Calu3 (cell line): Measurements from ENCODE around the gene SNAP25. TPM values are rescaled to one million over a fixed set of nuclear protein-coding genes. Genes with fewer than 3 reads are reported as not detected.

Experiments
- Bru-seq: library from RNA; stranded (reverse); fragments of 400-500 nt; gene quantifications from one replicate; lab custom pipeline; 2021; lab: Mats Ljungman, UMichigan
- BruChase-seq, 2 experiments: library from RNA; stranded (reverse); fragments of 400-500 nt; gene quantifications; one replicate each; lab custom pipeline; 2021; lab: Mats Ljungman, UMichigan
- BruUV-seq: library from RNA; stranded (reverse); fragments of 400-500 nt; replicated peaks from 2 replicates; lab custom pipeline; 2021; lab: Mats Ljungman, UMichigan
- CTCF ChIA-PET: fragments of 300-600 bp; sonication (Branson Sonifier 250); formaldehyde crosslinking; loops from one replicate; lab custom pipeline; 2022; ENCODE audit warnings: antibody characterized with exemption; lab: Charles Lee
- DNase-seq: peaks from one replicate; pipeline ENCODE4 v3.0.0; 2022
- H3K27ac Mint-ChIP-seq: one replicate; pipeline ENCODE4 v1.8.0; 2022; ENCODE audit warnings: mixed read lengths; ENCODE audit not compliant: unreplicated experiment
- H3K27me3 Mint-ChIP-seq: one replicate; pipeline ENCODE4 v1.8.0; 2022; ENCODE audit warnings: mixed read lengths; ENCODE audit not compliant: unreplicated experiment
- H3K36me3 Mint-ChIP-seq: one replicate; pipeline ENCODE4 v1.8.0; 2022; ENCODE audit warnings: mild to moderate bottlenecking, moderate library complexity, mixed read lengths; ENCODE audit not compliant: insufficient read depth, unreplicated experiment
- H3K4me1 Mint-ChIP-seq: one replicate; pipeline ENCODE4 v1.8.0; 2022; ENCODE audit warnings: mild to moderate bottlenecking, low read depth, mixed read lengths; ENCODE audit not compliant: unreplicated experiment
- H3K4me3 Mint-ChIP-seq: one replicate; pipeline ENCODE4 v1.8.0; 2022; ENCODE audit warnings: mild to moderate bottlenecking, low read depth, moderate library complexity, mixed read lengths; ENCODE audit not compliant: unreplicated experiment
- H3K9me3 Mint-ChIP-seq: one replicate; pipeline ENCODE4 v1.8.0; 2022; ENCODE audit warnings: low read depth, mixed read lengths; ENCODE audit not compliant: unreplicated experiment
- intact Hi-C: fragments of 100-400 bp; cut with micrococcal nuclease; formaldehyde crosslinking; loops from one replicate; pipeline ENCODE4 v1.10.0; 2022; ENCODE audit not compliant: unreplicated experiment
- long read RNA-seq: library from polyadenylated mRNA; stranded (forward); transcript quantifications from one replicate; pipeline ENCODE4 v2.0.0, GENCODE V29; 2022
- total RNA-seq: library from RNA; stranded (reverse); gene quantifications from 2 replicates; pipeline ENCODE4 v1.2.3, GENCODE V29; 2022
- TF ChIP-seq, protein P1 (sequence below): fragments of 200-600 bp; IDR thresholded peaks from one replicate; pipeline ENCODE4 v1.8.0; 2022; ENCODE audit warnings: antibody characterized with exemption; ENCODE audit not compliant: unreplicated experiment

Gene SNAP25
- total RNA-seq (0.73 and 0.83 TPM in 2 replicates), Bru-seq, nascent RNA (percentile 29 among the genes with signal in this experiment), BruChase-seq, experiment 1, labeled RNA remaining after a 6-hour chase (percentile 17 among the genes with signal in this experiment), BruChase-seq, experiment 2, labeled RNA remaining after a 2-hour chase (percentile 20 among the genes with signal in this experiment)
- long read RNA-seq, partial matches to known transcripts: 0 of 3 reads
- long read RNA-seq, other reads (novel, unspliced or antisense): 0 of 3 reads

DNA sequence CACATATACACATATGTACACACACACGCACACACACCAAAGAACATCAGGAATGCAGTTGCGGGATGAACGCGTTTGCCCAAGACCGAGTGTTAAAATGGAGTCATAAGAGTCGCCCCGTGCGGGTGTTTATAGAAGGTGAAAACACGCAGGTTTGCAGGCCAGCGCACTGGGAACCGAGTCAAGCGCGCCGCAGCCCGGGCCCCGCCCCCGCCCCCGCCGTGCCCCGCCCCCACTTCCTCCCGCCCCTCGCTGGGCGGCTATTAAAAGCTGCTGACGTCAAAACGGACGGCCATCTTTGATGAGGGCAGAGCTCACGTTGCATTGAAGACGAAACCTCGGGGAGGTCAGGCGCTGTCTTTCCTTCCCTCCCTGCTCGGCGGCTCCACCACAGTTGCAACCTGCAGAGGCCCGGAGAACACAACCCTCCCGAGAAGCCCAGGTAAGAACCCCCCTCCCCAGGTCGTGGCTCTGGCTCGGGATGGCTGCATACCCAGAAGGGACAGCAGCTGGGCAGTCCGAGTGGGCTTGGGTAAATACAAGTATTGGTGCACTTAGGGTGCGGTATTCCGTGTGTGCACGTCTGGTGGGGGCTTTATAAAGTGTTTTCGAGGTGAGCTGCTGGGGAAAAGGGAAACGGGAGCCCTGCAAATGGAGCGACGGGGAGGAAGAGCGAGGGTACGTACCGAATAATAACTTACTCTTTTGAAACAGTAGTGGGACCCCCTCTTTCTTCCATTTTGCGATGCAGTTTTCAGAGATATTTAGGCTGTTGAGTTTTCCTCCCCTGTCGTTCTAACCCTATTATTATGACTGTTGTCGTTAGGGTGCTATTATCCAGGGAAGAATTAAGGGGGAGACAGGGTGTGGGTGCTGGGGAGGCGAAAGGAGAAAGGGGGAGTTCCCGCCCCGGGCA is at the start of gene SNAP25:
Gene SNAP25 (plus strand): TSS at position 295 of the 916 bp plus-strand sequence. CDS start 56,662 bp downstream, outside the sequence.
- Mint-ChIP-seq H3K27me3 (peaks cover 49% of the 10 kb centered on the region), H3K27ac (peak within 1 kb of the TSS; percentile 23), H3K4me3 (peak within 1 kb of the TSS; percentile 71), H3K36me3 (peaks cover 11% of the 10 kb centered on the region), H3K9me3 (no peaks in the 10 kb centered on the region), H3K4me1 (peaks cover 8% of the 10 kb centered on the region)
- intact Hi-C loops: loop anchor here (10.0 kb wide), 1 partner anchor 196 kb away; no protein-coding TSS in a partner anchor
- BruUV-seq: no TSS peak
- TF ChIP-seq, protein P1, sequence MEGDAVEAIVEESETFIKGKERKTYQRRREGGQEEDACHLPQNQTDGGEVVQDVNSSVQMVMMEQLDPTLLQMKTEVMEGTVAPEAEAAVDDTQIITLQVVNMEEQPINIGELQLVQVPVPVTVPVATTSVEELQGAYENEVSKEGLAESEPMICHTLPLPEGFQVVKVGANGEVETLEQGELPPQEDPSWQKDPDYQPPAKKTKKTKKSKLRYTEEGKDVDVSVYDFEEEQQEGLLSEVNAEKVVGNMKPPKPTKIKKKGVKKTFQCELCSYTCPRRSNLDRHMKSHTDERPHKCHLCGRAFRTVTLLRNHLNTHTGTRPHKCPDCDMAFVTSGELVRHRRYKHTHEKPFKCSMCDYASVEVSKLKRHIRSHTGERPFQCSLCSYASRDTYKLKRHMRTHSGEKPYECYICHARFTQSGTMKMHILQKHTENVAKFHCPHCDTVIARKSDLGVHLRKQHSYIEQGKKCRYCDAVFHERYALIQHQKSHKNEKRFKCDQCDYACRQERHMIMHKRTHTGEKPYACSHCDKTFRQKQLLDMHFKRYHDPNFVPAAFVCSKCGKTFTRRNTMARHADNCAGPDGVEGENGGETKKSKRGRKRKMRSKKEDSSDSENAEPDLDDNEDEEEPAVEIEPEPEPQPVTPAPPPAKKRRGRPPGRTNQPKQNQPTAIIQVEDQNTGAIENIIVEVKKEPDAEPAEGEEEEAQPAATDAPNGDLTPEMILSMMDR: no peak
- CTCF ChIA-PET: interaction anchor here (0.6 to 1.6 kb wide), 4 partner anchors 135 to 602 kb away, joined by 3 to 4 read pairs (median 4); partner anchors contain the start of gene SLX4IP
- DNase-seq: peak; percentile 64

DNA sequence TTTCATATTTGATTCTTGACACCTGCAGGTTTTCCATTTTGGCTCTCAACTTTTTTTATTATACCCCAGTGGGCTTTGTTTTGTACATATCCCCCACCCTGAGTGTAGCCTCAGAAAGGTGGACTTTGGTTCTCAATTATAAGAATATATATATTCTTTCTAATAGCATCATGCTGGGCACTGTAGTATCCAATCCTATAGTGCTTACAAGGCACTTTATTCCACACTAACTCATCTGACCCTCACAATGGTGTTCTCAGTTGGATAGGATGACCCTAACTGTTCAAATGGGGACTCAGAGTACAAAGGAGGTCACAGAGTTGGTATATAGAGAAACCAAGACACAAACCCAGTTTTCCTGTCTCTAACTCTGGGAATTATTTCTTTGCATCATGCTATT is 48.9 kb upstream of the SNAP25 start:
- Mint-ChIP-seq H3K4me3 (no peak overlapping the region), H3K9me3 (peaks cover 3% of the 10 kb centered on the region), H3K36me3 (peaks cover 10% of the 10 kb centered on the region), H3K27ac (no peak overlapping the region), H3K4me1 (no peaks in the 10 kb centered on the region), H3K27me3 (peaks cover 14% of the 10 kb centered on the region)
- BruUV-seq: no TSS peak
- CTCF ChIA-PET: no interaction called here
- no peak for DNase-seq
- TF ChIP-seq, protein P1: no peak
- intact Hi-C loops: no loop called here

DNA sequence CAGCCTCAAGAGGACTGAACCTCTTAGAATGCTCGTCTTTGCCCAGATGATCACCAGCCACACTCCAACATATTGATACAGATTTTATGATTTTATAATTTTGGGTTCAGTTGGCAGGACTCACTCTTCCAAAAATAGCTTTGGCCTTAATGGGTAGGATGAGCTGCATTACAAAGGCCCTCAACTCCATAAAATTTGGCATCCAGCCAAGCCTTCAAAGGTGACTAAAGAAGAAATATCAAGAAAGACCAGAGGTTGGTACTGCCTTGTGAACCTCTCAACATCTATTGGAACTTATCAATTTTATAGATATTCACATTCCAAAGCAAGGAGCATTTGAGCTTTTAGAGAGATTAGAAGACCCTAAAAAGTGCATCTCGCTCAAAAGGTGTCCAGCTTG is 48.4 kb upstream of the SNAP25 start:
- Mint-ChIP-seq H3K36me3 (peaks cover 10% of the 10 kb centered on the region), H3K4me3 (no peak overlapping the region), H3K27ac (no peak overlapping the region), H3K4me1 (no peaks in the 10 kb centered on the region), H3K9me3 (peaks cover 3% of the 10 kb centered on the region), H3K27me3 (peaks cover 14% of the 10 kb centered on the region)
- CTCF ChIA-PET: no interaction called here
- TF ChIP-seq, protein P1: no peak
- no peak for DNase-seq
- BruUV-seq: no TSS peak
- intact Hi-C loops: no loop called here

DNA sequence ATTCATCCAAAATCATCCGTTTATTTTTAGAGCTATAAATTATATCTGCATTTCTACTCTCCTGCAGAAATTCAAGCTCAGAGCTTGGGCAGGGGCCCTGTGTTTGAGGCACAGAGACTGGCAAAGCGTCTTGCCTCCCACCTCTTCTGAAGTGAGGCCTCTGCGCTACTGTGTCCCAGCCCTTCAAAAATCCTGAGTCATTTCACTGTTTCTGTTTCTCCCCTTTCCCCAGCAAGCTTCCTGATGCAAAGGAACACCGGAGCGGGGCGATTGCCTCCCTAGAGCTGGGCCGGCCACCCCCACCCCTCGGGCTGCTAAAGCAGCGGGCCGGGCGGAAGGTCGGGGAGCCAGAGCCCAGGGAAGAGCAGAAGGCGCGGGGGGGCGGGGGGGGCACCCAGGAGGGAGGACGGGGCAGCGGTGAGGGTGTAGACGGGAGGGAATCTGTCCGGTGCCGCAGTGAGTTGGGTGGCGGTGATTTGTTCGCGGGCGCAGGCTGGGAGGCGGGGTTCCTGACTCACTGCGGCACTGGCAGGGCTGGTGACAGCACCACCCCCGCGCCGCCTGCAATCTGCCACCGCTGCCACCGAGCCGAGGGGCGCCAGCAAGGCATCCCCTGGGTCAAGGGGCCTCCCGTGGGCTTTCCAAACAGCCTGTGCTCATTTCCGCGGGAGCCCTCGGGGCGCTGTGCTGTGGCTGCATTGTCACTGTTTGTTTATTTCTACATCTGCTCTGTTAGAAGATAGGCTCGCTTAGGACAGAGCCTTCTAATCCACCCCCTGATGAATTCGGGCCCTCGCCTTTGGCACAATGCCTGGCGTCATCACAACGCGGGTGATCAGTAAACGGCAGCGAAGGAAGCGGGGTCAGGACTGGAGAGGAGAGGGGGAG is 46.5 kb upstream of the SNAP25 start:
- CTCF ChIA-PET: no interaction called here
- intact Hi-C loops: no loop called here
- H3K27me3 Mint-ChIP-seq: peaks cover 25% of the 10 kb centered on the region
- TF ChIP-seq, protein P1: no peak
- H3K36me3 Mint-ChIP-seq: peaks cover 10% of the 10 kb centered on the region
- H3K27ac Mint-ChIP-seq: peak overlapping the region; percentile 42
- peak; percentile 72 for DNase-seq
- peak overlapping the region; percentile 78 for H3K4me3 Mint-ChIP-seq
- no peaks in the 10 kb centered on the region for H3K4me1 Mint-ChIP-seq
- BruUV-seq: no TSS peak
- H3K9me3 Mint-ChIP-seq: peaks cover 3% of the 10 kb centered on the region
